ENCODE results near the gene PLK1.
"Not testable (repeated sequence)": the region's sequence is repeated elsewhere in the genome, so short reads cannot be mapped to it uniquely, and the experiment has no call there.

PLK1 gene

GRCh38 chr16:23716484-23716883 lies 37.8 kb downstream of the PLK1 start:
- no peak for DNase-seq (ENCODE audit: insufficient read length, low spot score)
- TF ChIP-seq PAX5 (IDR thresholded peaks at IDR 0.05; ENCODE audit: insufficient read depth, low read length, severe bottlenecking) (no peak), TAF1 (IDR thresholded peaks at IDR 0.05; ENCODE audit: low read depth, low read length) (no peak), POLR2A (IDR thresholded peaks at IDR 0.05; ENCODE audit: low read depth, low read length) (no peak), POU2F2 (IDR thresholded peaks at IDR 0.05; ENCODE audit: low read depth, low read length) (no peak), POLR2AphosphoS5 (IDR thresholded peaks at IDR 0.05; ENCODE audit: low read depth, low read length) (no peak), SPI1 (IDR thresholded peaks at IDR 0.05; ENCODE audit: low read depth, low read length) (no peak)
- FAIRE-seq, result no peak

GRCh38 chr16:23722613-23723240 lies 44.0 kb downstream of the PLK1 start:
- not testable (repeated sequence) for DNase-seq (ENCODE audit: insufficient read length, low spot score); FAIRE-seq

- no peak for FAIRE-seq
- no peak for TF ChIP-seq POLR2A (IDR thresholded peaks at IDR 0.05; ENCODE audit: low read depth, low read length)
- TF ChIP-seq TAF1 (IDR thresholded peaks at IDR 0.05; ENCODE audit: low read depth, low read length), result no peak
- no peak for DNase-seq (ENCODE audit: insufficient read length, low spot score)
Observed at GRCh38 chr16:23724096-23724784, 45.6 kb downstream of the PLK1 start.

GRCh38 chr16:23724785-23725131 lies 46.1 kb downstream of the PLK1 start:
- no peak for TF ChIP-seq TAF1 (IDR thresholded peaks at IDR 0.05; ENCODE audit: low read depth, low read length)
- no peak for TF ChIP-seq POU2F2 (IDR thresholded peaks at IDR 0.05; ENCODE audit: low read depth, low read length)
- TF ChIP-seq POLR2AphosphoS5 (IDR thresholded peaks at IDR 0.05; ENCODE audit: low read depth, low read length), result no peak
- no peak for TF ChIP-seq POLR2A (IDR thresholded peaks at IDR 0.05; ENCODE audit: low read depth, low read length)
- DNase-seq (ENCODE audit: insufficient read length, low spot score), result no peak
- FAIRE-seq, result no peak

- no peak for FAIRE-seq
- TF ChIP-seq SPI1 (IDR thresholded peaks at IDR 0.05; ENCODE audit: low read depth, low read length) (no peak), POLR2A (IDR thresholded peaks at IDR 0.05; ENCODE audit: low read depth, low read length) (no peak), PAX5 (IDR thresholded peaks at IDR 0.05; ENCODE audit: insufficient read depth, low read length, severe bottlenecking) (no peak), POU2F2 (IDR thresholded peaks at IDR 0.05; ENCODE audit: low read depth, low read length) (no peak), POLR2AphosphoS5 (IDR thresholded peaks at IDR 0.05; ENCODE audit: low read depth, low read length) (no peak)
- no peak for DNase-seq (ENCODE audit: insufficient read length, low spot score)
Observed at GRCh38 chr16:23726710-23727109, 48.0 kb downstream of the PLK1 start.

- no peak for DNase-seq (ENCODE audit: insufficient read length, low spot score)
- no peak for FAIRE-seq
- TF ChIP-seq POLR2A (IDR thresholded peaks at IDR 0.05; ENCODE audit: low read depth, low read length) (no peak), SPI1 (IDR thresholded peaks at IDR 0.05; ENCODE audit: low read depth, low read length) (no peak), POU2F2 (IDR thresholded peaks at IDR 0.05; ENCODE audit: low read depth, low read length) (no peak), TAF1 (IDR thresholded peaks at IDR 0.05; ENCODE audit: low read depth, low read length) (no peak), PAX5 (IDR thresholded peaks at IDR 0.05; ENCODE audit: insufficient read depth, low read length, severe bottlenecking) (no peak), POLR2AphosphoS5 (IDR thresholded peaks at IDR 0.05; ENCODE audit: low read depth, low read length) (no peak)
Observed at GRCh38 chr16:23728112-23728477, 49.4 kb downstream of the PLK1 start.

GRCh38 chr16:23729503-23730424 lies 51.1 kb downstream of the PLK1 start:
- DNase-seq (ENCODE audit: insufficient read length, low spot score) (no peak), FAIRE-seq (no peak)
- TF ChIP-seq POLR2AphosphoS5 (IDR thresholded peaks at IDR 0.05; ENCODE audit: low read depth, low read length), result no peak
- no peak for TF ChIP-seq POU2F2 (IDR thresholded peaks at IDR 0.05; ENCODE audit: low read depth, low read length)
- TF ChIP-seq TAF1 (IDR thresholded peaks at IDR 0.05; ENCODE audit: low read depth, low read length), result no peak
- TF ChIP-seq PAX5 (IDR thresholded peaks at IDR 0.05; ENCODE audit: insufficient read depth, low read length, severe bottlenecking), result no peak
- no peak for TF ChIP-seq POLR2A (IDR thresholded peaks at IDR 0.05; ENCODE audit: low read depth, low read length)
- no peak for TF ChIP-seq SPI1 (IDR thresholded peaks at IDR 0.05; ENCODE audit: low read depth, low read length)

- DNase-seq (ENCODE audit: insufficient read length, low spot score) (no peak), FAIRE-seq (no peak)
- no peak for TF ChIP-seq SPI1 (IDR thresholded peaks at IDR 0.05; ENCODE audit: low read depth, low read length)
- no peak for TF ChIP-seq TAF1 (IDR thresholded peaks at IDR 0.05; ENCODE audit: low read depth, low read length)
- TF ChIP-seq POLR2A (IDR thresholded peaks at IDR 0.05; ENCODE audit: low read depth, low read length), result no peak
- no peak for TF ChIP-seq PAX5 (IDR thresholded peaks at IDR 0.05; ENCODE audit: insufficient read depth, low read length, severe bottlenecking)
- no peak for TF ChIP-seq POLR2AphosphoS5 (IDR thresholded peaks at IDR 0.05; ENCODE audit: low read depth, low read length)
- no peak for TF ChIP-seq POU2F2 (IDR thresholded peaks at IDR 0.05; ENCODE audit: low read depth, low read length)
Observed at GRCh38 chr16:23734176-23734893, 55.6 kb downstream of the PLK1 start.

GRCh38 chr16:23737423-23738028 lies 58.8 kb downstream of the PLK1 start:
- not testable (repeated sequence) for DNase-seq (ENCODE audit: insufficient read length, low spot score); FAIRE-seq
